Calu3 (cell line): ENCODE results near the gene MACROD2. TPM values are rescaled to one million over a fixed set of nuclear protein-coding genes. Genes with fewer than 3 reads are reported as not detected.

Source experiments
- BruUV-seq: library from RNA; stranded (reverse); fragments of 400-500 nt; replicated peaks from 2 replicates; lab custom pipeline; 2021; lab: Mats Ljungman, UMichigan
- CTCF ChIA-PET: fragments of 300-600 bp; sonication (Branson Sonifier 250); formaldehyde crosslinking; loops from one replicate; lab custom pipeline; 2022; ENCODE audit warnings: antibody characterized with exemption; lab: Charles Lee
- DNase-seq: peaks from one replicate; pipeline ENCODE4 v3.0.0; 2022
- H3K27ac Mint-ChIP-seq: one replicate; pipeline ENCODE4 v1.8.0; 2022; ENCODE audit warnings: mixed read lengths; ENCODE audit not compliant: unreplicated experiment
- H3K27me3 Mint-ChIP-seq: one replicate; pipeline ENCODE4 v1.8.0; 2022; ENCODE audit warnings: mixed read lengths; ENCODE audit not compliant: unreplicated experiment
- H3K36me3 Mint-ChIP-seq: one replicate; pipeline ENCODE4 v1.8.0; 2022; ENCODE audit warnings: mild to moderate bottlenecking, moderate library complexity, mixed read lengths; ENCODE audit not compliant: insufficient read depth, unreplicated experiment
- H3K4me1 Mint-ChIP-seq: one replicate; pipeline ENCODE4 v1.8.0; 2022; ENCODE audit warnings: mild to moderate bottlenecking, low read depth, mixed read lengths; ENCODE audit not compliant: unreplicated experiment
- H3K4me3 Mint-ChIP-seq: one replicate; pipeline ENCODE4 v1.8.0; 2022; ENCODE audit warnings: mild to moderate bottlenecking, low read depth, moderate library complexity, mixed read lengths; ENCODE audit not compliant: unreplicated experiment
- H3K9me3 Mint-ChIP-seq: one replicate; pipeline ENCODE4 v1.8.0; 2022; ENCODE audit warnings: low read depth, mixed read lengths; ENCODE audit not compliant: unreplicated experiment
- CTCF ChIP-seq: fragments of 200-600 bp; IDR thresholded peaks from one replicate; pipeline ENCODE4 v1.8.0; 2022; ENCODE audit warnings: antibody characterized with exemption; ENCODE audit not compliant: unreplicated experiment
- intact Hi-C: fragments of 100-400 bp; cut with micrococcal nuclease; formaldehyde crosslinking; loops from one replicate; pipeline ENCODE4 v1.10.0; 2022; ENCODE audit not compliant: unreplicated experiment
- total RNA-seq: library from RNA; stranded (reverse); gene quantifications from 2 replicates; pipeline ENCODE4 v1.2.3, GENCODE V29; 2022

MACROD2 gene
- total RNA-seq, 1 experiment from 2014 or later = 29.4 TPM

GRCh38 chr20:16028923-16029322 lies 2033.6 kb downstream of the MACROD2 start:
- Mint-ChIP-seq H3K36me3 (no peaks in the 10 kb centered on the region), H3K27ac (no peak overlapping the region), H3K4me3 (no peak overlapping the region), H3K9me3 (no peaks in the 10 kb centered on the region), H3K27me3 (no peaks in the 10 kb centered on the region), H3K4me1 (no peaks in the 10 kb centered on the region)
- no TSS peak for BruUV-seq
- CTCF ChIA-PET = no interaction called here
- intact Hi-C loops = no loop called here
- DNase-seq = no peak
- TF ChIP-seq CTCF = no peak

- Mint-ChIP-seq H3K4me3 (no peak overlapping the region), H3K27me3 (no peaks in the 10 kb centered on the region), H3K4me1 (no peaks in the 10 kb centered on the region), H3K36me3 (no peaks in the 10 kb centered on the region), H3K9me3 (no peaks in the 10 kb centered on the region), H3K27ac (no peak overlapping the region)
- CTCF ChIA-PET = no interaction called here
- intact Hi-C loops = no loop called here
- no peak for DNase-seq
- no TSS peak for BruUV-seq
- no peak for TF ChIP-seq CTCF
Measured at GRCh38 chr20:16030253-16030652, 2034.9 kb downstream of the MACROD2 start.

- Mint-ChIP-seq H3K4me1 (peaks cover 7% of the 10 kb centered on the region), H3K36me3 (no peaks in the 10 kb centered on the region), H3K9me3 (no peaks in the 10 kb centered on the region), H3K27me3 (no peaks in the 10 kb centered on the region), H3K27ac (no peak overlapping the region), H3K4me3 (no peak overlapping the region)
- no TSS peak for BruUV-seq
- CTCF ChIA-PET = no interaction called here
- DNase-seq = no peak
- intact Hi-C loops = no loop called here
- TF ChIP-seq CTCF = no peak
Measured at GRCh38 chr20:16035576-16035975, 2040.3 kb downstream of the MACROD2 start.

GRCh38 chr20:16036331-16036730 lies 2041.0 kb downstream of the MACROD2 start:
- Mint-ChIP-seq H3K27ac (no peak overlapping the region), H3K36me3 (no peaks in the 10 kb centered on the region), H3K9me3 (no peaks in the 10 kb centered on the region), H3K27me3 (no peaks in the 10 kb centered on the region), H3K4me1 (peaks cover 7% of the 10 kb centered on the region), H3K4me3 (no peak overlapping the region)
- no TSS peak for BruUV-seq
- no peak for DNase-seq
- TF ChIP-seq CTCF = no peak
- intact Hi-C loops = no loop called here
- CTCF ChIA-PET = no interaction called here

GRCh38 chr20:16040742-16041141 lies 2045.4 kb downstream of the MACROD2 start:
- peaks cover 7% of the 10 kb centered on the region for H3K4me1 Mint-ChIP-seq
- CTCF ChIA-PET = no interaction called here
- DNase-seq = no peak
- BruUV-seq = no TSS peak
- intact Hi-C loops = no loop called here
- H3K4me3 Mint-ChIP-seq = no peak overlapping the region
- no peaks in the 10 kb centered on the region for H3K36me3 Mint-ChIP-seq
- H3K9me3 Mint-ChIP-seq = no peaks in the 10 kb centered on the region
- H3K27ac Mint-ChIP-seq = no peak overlapping the region
- no peak for TF ChIP-seq CTCF
- H3K27me3 Mint-ChIP-seq = no peaks in the 10 kb centered on the region
